ENCODE measurements around the gene CCL19.
"Not testable (repeated sequence)": the region's sequence is repeated elsewhere in the genome, so short reads cannot be mapped to it uniquely, and the experiment has no call there.

DNA sequence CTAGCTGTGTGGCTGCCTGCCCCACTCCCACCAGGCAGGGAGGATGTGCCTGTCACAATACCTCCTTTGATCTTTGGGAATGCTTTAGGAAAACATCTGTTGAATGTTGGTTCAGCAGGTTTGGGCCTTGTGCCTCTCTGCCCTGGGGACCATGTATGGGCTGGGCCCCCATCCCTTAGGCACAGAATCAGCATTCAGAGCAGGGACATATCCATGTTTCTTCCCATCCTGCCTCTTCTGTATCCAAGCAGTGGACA, 28.6 kb upstream of the CCL19 start:
- TF ChIP-seq EZH2phosphoT487, EZH2 (IDR thresholded peaks at IDR 0.05): not testable (repeated sequence)
- TF ChIP-seq, protein P1, sequence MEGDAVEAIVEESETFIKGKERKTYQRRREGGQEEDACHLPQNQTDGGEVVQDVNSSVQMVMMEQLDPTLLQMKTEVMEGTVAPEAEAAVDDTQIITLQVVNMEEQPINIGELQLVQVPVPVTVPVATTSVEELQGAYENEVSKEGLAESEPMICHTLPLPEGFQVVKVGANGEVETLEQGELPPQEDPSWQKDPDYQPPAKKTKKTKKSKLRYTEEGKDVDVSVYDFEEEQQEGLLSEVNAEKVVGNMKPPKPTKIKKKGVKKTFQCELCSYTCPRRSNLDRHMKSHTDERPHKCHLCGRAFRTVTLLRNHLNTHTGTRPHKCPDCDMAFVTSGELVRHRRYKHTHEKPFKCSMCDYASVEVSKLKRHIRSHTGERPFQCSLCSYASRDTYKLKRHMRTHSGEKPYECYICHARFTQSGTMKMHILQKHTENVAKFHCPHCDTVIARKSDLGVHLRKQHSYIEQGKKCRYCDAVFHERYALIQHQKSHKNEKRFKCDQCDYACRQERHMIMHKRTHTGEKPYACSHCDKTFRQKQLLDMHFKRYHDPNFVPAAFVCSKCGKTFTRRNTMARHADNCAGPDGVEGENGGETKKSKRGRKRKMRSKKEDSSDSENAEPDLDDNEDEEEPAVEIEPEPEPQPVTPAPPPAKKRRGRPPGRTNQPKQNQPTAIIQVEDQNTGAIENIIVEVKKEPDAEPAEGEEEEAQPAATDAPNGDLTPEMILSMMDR (IDR thresholded peaks at IDR 0.05): not testable (repeated sequence)
